Uterus (tissue), 4 donors: ENCODE data around the gene P2RY11. TPM values are rescaled to one million over a fixed set of nuclear protein-coding genes. Genes with fewer than 3 reads are reported as not detected.

Experiments used
- DNase-seq, 2 donors: peaks; one replicate each; pipeline ENCODE4 v3.0.0-alpha.2; 2019 to 2020
- H3K27ac ChIP-seq, 2 donors: fragments of 200-600 bp; sonication (generic); 1 replicate in 1 of 2; 2 replicates in 1 of 2; pipeline ENCODE4 v1.5.1; 2016 to 2018
- H3K27me3 ChIP-seq, 2 donors: fragments of 200-600 bp; sonication (generic); one replicate each; pipeline ENCODE4 v1.5.1; 2018 to 2019; ENCODE audit warnings: control low read depth in 1 of 2
- H3K36me3 ChIP-seq, 2 donors: fragments of 200-600 bp; sonication (generic); one replicate each; pipeline ENCODE4 v1.5.1; 2019; ENCODE audit warnings: control low read depth in 1 of 2
- H3K4me1 ChIP-seq, 2 donors: fragments of 200-600 bp; sonication (generic); one replicate each; pipeline ENCODE4 v1.5.1; 2018 to 2019; ENCODE audit warnings: control low read depth in 1 of 2
- H3K4me3 ChIP-seq, 2 donors: fragments of 200-600 bp; sonication (generic); 1 replicate in 1 of 2; 2 replicates in 1 of 2; pipeline ENCODE4 v1.5.1; 2018 to 2019; ENCODE audit warnings: mild to moderate bottlenecking in 1 of 2
- H3K9me3 ChIP-seq, 2 donors: fragments of 200-600 bp; sonication (generic); one replicate each; pipeline ENCODE4 v1.5.1; 2019; ENCODE audit warnings: control low read depth in 1 of 2
- POLR2A ChIP-seq, 2 donors: fragments of 450-650 bp; IDR thresholded peaks; one replicate each; pipeline ENCODE4 v1.6.1; 2016; ENCODE audit warnings: antibody characterized with exemption in 2 of 2, mild to moderate bottlenecking in 1 of 2, moderate library complexity in 1 of 2
- intact Hi-C: fragments of 100-400 bp; cut with DNase I; formaldehyde crosslinking; loops from one replicate; pipeline ENCODE4 v1.15.1; 2023; ENCODE audit warnings: low total_unique reads
- total RNA-seq, 4 donors: library from RNA; depleted of rRNA in 3 of 4; stranded (reverse); fragments of >200 nt in 3 of 4; gene quantifications; one replicate each; pipeline versions ENCODE4 v1.1.0 to v1.2.4, GENCODE V29; 2014 to 2023
- TF ChIP-seq, protein P1 (sequence below), 4 experiments: fragments of 200-600 bp in 2 of 4; fragments of 450-650 bp in 2 of 4; sonication (generic) in 2 of 4; IDR thresholded peaks; one replicate each; pipeline ENCODE4 v1.5.1; 2016 to 2019; ENCODE audit warnings: antibody characterized with exemption in 4 of 4, mild to moderate bottlenecking in 2 of 4, moderate library complexity in 1 of 4
- donor health status: DM: yes; HTN: yes; CAD: no.

The P2RY11 gene
- total RNA-seq, 4 donors from 2014 or later = 0.51 to 19.1 (median 4.4) TPM

DNA sequence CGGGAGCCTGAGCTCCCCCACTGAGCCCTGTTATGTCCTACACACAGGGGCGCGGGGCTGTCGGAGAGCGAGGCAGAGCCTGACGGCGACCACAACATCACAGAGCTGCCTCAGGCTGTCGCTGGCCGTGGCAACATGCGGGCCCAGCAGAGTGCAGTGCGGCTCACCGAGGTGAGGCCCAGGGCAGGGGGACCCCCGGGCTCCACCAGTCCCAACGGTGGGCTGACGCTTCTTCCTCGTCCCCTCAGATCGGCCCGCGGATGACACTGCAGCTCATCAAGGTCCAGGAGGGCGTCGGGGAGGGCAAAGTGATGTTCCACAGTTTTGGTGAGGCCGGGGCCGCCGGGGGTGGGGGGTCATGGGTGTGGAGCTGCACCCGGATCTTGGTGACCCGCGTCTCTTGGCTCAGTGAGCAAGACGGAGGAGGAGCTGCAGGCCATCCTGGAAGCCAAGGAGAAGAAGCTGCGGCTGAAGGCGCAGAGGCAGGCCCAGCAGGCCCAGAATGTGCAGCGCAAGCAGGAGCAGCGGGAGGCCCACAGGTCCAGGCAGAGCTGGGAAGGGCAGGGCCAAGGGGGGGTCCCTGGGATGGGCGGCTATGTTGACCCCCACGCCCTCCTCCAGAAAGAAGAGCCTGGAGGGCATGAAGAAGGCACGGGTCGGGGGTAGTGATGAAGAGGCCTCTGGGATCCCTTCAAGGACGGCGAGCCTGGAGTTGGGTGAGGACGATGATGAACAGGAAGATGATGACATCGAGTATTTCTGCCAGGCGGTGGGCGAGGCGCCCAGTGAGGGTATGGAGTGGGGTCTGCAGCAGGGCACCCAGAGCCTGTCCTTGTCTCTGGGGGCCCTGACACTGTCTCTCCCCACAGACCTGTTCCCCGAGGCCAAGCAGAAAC lies 1.2 kb upstream of the P2RY11 start:
- no peaks in the 10 kb centered on the region for H3K9me3 ChIP-seq
- H3K4me1 ChIP-seq = peaks cover 0 to 9% of the 10 kb centered on the region in 2 donors
- H3K27me3 ChIP-seq = no peaks in the 10 kb centered on the region
- H3K4me3 ChIP-seq = no peak overlapping the region
- no peak for DNase-seq
- H3K36me3 ChIP-seq = no peaks in the 10 kb centered on the region
- no peak for TF ChIP-seq POLR2A (IDR thresholded peaks at IDR 0.05)
- TF ChIP-seq, protein P1, sequence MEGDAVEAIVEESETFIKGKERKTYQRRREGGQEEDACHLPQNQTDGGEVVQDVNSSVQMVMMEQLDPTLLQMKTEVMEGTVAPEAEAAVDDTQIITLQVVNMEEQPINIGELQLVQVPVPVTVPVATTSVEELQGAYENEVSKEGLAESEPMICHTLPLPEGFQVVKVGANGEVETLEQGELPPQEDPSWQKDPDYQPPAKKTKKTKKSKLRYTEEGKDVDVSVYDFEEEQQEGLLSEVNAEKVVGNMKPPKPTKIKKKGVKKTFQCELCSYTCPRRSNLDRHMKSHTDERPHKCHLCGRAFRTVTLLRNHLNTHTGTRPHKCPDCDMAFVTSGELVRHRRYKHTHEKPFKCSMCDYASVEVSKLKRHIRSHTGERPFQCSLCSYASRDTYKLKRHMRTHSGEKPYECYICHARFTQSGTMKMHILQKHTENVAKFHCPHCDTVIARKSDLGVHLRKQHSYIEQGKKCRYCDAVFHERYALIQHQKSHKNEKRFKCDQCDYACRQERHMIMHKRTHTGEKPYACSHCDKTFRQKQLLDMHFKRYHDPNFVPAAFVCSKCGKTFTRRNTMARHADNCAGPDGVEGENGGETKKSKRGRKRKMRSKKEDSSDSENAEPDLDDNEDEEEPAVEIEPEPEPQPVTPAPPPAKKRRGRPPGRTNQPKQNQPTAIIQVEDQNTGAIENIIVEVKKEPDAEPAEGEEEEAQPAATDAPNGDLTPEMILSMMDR (IDR thresholded peaks at IDR 0.05) = no peak
- no peak overlapping the region for H3K27ac ChIP-seq
- intact Hi-C loops = no loop called here

DNA sequence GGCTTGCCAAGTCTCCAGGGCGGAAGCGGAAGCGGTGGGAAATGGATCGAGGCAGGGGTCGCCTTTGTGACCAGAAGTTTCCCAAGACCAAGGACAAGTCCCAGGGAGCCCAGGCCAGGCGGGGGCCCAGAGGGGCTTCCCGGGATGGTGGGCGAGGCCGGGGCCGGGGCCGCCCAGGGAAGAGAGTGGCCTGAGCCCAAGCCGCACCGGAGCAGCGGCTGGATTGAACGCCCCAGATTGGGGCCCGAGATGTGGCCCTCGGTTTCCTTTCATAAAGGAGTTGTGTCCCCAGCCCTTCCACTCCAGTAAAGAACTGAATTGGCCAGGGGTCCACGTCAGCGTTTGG lies 548 bp upstream of the P2RY11 start:
- no peak for DNase-seq
- no peak overlapping the region for H3K4me3 ChIP-seq
- H3K4me1 ChIP-seq = peaks cover 0 to 5% of the 10 kb centered on the region in 2 donors
- no peaks in the 10 kb centered on the region for H3K36me3 ChIP-seq
- H3K9me3 ChIP-seq = no peaks in the 10 kb centered on the region
- intact Hi-C loops = no loop called here
- no peaks in the 10 kb centered on the region for H3K27me3 ChIP-seq
- TF ChIP-seq, protein P1 (IDR thresholded peaks at IDR 0.05) = no peak
- no peak for TF ChIP-seq POLR2A (IDR thresholded peaks at IDR 0.05)
- no peak overlapping the region for H3K27ac ChIP-seq

DNA sequence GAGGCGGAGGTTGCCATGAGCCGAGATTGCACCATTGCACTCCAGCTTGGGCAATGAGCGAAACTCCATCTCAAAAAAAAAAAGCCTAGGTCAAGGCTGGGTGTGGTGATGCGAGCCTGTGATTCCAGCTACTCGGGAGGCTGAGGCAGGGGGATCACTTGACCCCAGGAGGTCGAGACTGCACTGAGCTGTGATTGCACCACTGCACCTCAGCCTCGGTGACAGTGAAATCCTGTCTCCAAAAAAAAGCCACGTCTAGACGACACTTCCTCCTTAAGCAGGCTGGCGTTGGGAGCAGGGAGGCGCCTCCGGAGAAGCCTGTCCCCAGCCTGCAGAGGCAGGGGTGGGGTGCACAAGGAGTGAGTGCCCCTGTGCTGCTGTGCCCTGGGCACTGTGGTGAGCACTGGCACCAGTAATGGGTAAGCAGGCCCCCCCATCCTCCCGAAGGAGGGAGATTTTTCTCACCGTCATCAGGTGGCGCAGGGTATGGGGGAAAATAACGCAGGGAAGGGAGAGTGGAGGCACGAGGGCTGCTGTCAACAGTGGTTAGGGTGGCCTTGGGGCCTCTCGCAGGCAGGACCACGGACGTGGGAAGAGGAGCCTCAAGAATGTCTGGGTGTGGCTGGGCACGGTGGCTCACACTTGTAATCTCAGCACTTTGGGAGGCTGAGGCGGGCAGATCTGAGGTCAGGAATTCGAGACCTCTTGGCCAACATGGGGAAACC lies 706 bp downstream of the P2RY11 start:
- TF ChIP-seq, protein P1 (IDR thresholded peaks at IDR 0.05) = no peak
- no peak for TF ChIP-seq POLR2A (IDR thresholded peaks at IDR 0.05)
- Histone ChIP-seq H3K4me3 (no peak overlapping the region), H3K36me3 (no peaks in the 10 kb centered on the region), H3K9me3 (no peaks in the 10 kb centered on the region), H3K27ac (no peak overlapping the region), H3K27me3 (no peaks in the 10 kb centered on the region), H3K4me1 (no peaks in the 10 kb centered on the region)
- intact Hi-C loops = no loop called here
- DNase-seq = no peak

DNA sequence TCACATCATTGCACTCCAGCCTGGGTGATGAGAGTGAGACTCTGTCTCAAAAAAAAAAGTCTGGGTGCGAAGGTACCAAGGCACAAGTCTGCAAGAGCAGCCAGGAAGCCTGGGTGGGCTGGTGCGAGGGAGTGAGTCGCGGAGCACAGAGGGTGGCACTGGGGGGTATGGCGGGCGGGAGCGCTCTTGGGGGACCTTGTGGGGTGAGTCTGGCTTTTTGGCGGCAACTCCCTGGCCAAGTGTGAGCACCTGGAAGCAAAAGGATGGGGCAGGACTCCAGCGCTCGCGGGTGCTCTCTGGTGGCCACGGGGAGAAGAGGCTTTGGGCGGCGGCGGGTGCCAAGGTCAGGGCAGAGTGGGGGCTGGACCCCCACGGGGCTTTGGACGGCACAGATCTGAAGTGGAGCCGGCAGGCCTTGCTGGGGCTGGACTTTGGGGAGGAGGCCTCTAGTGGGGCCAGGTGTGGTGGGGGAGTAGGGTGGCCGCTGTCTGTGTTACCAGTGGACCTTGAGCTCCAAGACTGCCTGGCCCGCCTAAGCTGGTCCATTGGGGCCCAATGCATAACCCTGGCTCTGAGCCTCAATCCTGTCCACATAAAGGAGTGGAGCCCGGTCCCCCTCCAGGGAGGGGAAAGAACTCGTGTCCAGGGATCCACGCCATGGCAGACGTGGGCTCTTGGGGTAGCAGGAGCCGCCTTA lies 1.6 kb downstream of the P2RY11 start:
- no peaks in the 10 kb centered on the region for H3K4me1 ChIP-seq
- H3K27me3 ChIP-seq = no peaks in the 10 kb centered on the region
- H3K36me3 ChIP-seq = no peaks in the 10 kb centered on the region
- TF ChIP-seq, protein P1 (IDR thresholded peaks at IDR 0.05) = peak; percentile 18 to 44 (median 32)
- TF ChIP-seq POLR2A (IDR thresholded peaks at IDR 0.05) = no peak
- no peak overlapping the region for H3K27ac ChIP-seq
- intact Hi-C loops = no loop called here
- DNase-seq = no peak
- H3K9me3 ChIP-seq = no peaks in the 10 kb centered on the region
- no peak overlapping the region for H3K4me3 ChIP-seq
